Measurements from ENCODE around the gene USP31.
A peak's percentile ranks its signal among the peaks of the same experiment; 100 is the strongest.

USP31 gene, protein sequence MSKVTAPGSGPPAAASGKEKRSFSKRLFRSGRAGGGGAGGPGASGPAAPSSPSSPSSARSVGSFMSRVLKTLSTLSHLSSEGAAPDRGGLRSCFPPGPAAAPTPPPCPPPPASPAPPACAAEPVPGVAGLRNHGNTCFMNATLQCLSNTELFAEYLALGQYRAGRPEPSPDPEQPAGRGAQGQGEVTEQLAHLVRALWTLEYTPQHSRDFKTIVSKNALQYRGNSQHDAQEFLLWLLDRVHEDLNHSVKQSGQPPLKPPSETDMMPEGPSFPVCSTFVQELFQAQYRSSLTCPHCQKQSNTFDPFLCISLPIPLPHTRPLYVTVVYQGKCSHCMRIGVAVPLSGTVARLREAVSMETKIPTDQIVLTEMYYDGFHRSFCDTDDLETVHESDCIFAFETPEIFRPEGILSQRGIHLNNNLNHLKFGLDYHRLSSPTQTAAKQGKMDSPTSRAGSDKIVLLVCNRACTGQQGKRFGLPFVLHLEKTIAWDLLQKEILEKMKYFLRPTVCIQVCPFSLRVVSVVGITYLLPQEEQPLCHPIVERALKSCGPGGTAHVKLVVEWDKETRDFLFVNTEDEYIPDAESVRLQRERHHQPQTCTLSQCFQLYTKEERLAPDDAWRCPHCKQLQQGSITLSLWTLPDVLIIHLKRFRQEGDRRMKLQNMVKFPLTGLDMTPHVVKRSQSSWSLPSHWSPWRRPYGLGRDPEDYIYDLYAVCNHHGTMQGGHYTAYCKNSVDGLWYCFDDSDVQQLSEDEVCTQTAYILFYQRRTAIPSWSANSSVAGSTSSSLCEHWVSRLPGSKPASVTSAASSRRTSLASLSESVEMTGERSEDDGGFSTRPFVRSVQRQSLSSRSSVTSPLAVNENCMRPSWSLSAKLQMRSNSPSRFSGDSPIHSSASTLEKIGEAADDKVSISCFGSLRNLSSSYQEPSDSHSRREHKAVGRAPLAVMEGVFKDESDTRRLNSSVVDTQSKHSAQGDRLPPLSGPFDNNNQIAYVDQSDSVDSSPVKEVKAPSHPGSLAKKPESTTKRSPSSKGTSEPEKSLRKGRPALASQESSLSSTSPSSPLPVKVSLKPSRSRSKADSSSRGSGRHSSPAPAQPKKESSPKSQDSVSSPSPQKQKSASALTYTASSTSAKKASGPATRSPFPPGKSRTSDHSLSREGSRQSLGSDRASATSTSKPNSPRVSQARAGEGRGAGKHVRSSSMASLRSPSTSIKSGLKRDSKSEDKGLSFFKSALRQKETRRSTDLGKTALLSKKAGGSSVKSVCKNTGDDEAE (N-terminal part only)

DNA sequence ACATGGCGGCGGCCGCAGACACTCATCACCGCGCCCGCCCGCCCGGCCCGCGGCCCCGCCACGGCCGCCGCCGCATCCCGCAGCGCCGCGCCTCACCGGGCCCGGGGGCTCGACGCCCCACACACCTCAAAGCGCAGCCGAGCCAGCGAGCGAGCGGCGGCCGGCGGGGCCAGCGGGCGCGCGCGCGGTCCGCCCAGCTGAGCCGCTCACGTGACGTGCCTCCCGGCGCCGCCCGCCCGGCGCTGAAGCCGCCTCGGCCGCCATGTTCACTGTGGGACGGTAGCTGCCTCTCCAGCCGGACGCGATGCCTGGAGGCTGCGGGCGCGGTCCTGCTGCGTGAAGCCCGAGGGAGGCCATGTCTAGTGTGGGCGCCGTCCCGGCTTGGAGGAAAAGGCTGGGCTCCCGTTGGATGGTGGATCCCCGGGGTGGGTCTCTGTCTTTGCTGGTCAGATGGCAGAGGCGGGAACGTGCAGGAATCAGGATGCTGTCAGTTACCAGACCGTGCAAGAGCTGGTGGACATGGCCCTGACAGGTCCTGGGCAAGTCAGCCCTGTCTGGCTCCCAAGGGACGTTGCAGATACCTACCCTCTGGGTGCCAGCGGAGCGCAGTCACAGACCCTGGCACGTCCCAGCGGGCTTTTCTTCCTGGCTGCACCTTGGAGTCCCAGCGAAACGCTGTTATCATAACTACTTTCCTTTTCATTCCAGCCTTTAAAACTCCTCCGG lies at the start of gene USP31:
USP31 (minus strand) TSS at position 186 of the 726 bp plus-strand sequence; CDS start at position 4, 182 bp downstream.
- peak within 1 kb of the TSS; percentile 72 for H3K4me3 ChIP-seq (ENCODE audit: low read length)

DNA sequence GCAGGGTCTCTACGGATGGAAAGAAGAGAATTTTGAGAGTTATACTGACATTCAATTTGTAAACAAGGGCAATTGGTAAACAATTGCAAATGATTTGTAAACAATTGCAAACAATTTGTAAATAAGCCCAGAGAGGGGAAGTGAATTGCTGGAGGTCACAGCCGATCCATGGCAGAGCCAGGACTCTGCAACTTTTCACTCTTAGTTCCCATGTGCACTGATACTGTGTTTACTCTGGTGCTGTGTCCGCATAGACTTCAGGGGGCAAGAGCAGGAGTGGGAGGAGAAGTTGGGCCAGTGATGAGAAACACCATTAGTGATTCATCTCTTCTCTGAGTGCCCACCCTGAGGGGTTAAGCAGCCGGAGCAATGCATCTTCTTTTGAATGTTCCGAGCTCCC lies 47.3 kb upstream of the USP31 start:
- no peak overlapping the region for H3K4me3 ChIP-seq (ENCODE audit: low read length)
- no peak for TF ChIP-seq ZNF274 (IDR thresholded peaks at IDR 0.05; ENCODE audit: low read depth, low read length)

More for the DNA sequence above, at the start of gene USP31:
- no peak for TF ChIP-seq ZNF274 (IDR thresholded peaks at IDR 0.05; ENCODE audit: low read depth, low read length)

DNA sequence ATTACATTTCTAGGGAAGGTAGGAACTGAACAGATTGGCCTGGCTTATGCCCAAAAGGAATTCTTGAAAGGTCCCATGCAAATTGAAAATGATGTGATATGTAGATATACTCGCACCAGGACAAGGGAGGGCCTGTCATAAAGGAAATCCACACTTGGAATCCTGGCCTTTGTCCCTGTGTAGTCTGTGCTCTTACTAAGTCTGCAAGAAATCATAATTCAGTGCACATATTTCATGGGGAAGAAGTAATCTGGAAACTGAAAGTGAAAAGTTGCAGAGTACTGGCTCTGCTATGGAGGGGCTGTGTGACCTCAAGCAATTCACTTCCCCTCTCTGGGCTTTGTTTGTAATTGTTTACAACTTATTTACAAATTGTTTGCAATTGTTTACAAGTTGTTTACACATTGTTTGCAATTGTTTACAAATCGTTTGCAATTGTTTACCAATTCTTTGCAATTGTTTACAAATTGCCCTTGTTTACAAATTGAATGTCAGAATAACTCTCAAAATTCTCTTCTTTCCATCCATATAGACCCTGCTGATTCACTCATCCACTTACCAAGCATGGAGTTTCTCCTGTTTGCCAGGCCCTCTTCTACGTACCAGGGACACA lies 46.2 kb upstream of the USP31 start:
- no peak overlapping the region for H3K4me3 ChIP-seq (ENCODE audit: low read length)
- no peak for TF ChIP-seq ZNF274 (IDR thresholded peaks at IDR 0.05; ENCODE audit: low read depth, low read length)

DNA sequence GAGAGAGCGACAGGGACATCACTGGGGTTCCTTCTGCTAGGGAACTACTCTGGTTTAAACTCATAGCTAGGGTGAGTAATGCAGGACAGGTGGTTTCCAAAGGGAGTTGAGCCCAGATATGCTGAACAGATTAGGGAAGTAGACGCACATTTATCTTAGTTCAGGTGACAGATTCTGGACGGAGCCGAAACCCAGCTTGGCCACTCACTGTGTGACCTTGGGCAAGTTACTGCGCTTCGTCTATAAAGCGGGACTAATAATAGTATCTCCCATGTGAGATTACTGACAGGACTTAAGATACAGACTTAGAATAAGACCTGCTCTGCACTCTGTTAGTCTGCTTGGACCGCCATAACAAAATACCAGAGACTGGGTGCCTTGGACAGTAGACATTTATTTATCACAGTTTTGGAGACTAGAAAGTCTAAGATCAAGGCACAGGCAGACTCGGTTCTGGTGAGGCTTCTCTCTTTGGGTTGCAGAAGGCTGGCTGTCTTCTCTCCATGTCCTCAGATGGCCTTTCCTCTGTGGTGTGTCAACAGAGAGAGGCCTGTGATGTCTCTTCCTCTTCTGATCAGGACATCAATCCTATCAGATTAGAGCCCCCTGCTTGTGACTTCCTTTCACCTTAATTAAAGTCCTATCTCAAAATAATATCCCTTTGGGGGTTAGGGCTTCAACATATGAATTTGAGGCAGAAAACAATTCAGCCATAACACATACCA lies 45.4 kb upstream of the USP31 start:
- no peak overlapping the region for H3K4me3 ChIP-seq (ENCODE audit: low read length)
- TF ChIP-seq ZNF274 (IDR thresholded peaks at IDR 0.05; ENCODE audit: low read depth, low read length) = no peak

DNA sequence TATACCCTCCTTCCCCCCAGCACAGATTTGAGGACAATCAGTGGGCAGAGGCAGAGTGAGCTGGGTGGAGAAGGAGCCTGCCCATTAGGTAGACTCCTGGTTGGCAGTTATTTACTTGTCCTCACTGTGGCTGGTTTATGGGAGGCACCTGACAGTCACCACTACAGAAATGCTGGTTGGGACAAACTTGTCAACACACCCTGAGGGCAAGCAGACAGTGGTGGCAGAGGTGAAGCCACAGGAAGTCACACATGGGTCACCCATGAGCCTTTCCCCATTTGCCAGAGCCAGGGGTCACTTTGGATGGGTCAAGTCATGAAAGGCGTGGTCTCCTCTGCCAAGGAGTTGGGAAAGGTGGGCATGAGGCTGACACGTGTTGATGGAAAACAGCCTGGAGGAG lies 39.7 kb upstream of the USP31 start:
- H3K4me3 ChIP-seq (ENCODE audit: low read length) = no peak overlapping the region

DNA sequence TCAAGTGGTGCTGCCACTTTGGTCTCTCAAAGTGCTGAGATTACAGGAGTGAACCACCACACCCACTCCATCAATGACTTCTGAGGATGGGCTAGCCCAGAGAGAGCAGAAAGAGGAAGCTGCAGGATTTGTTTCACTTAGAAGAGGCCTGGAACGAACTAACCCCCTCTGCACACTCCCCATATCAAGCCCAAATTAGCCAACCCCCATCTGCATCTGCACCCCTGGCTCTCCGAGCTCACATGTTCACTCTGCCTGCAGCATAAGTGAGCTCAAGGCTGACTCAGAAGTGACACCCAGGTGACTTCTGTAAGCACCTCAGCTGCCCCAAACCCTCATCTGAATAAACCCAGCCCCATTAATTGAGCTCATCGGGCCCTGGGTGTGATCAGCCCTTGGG lies 38.1 kb upstream of the USP31 start:
- TF ChIP-seq ZNF274 (IDR thresholded peaks at IDR 0.05; ENCODE audit: low read depth, low read length) = no peak
- H3K4me3 ChIP-seq (ENCODE audit: low read length) = no peak overlapping the region

More for the DNA sequence above, 39.7 kb upstream of the USP31 start:
- no peak for TF ChIP-seq ZNF274 (IDR thresholded peaks at IDR 0.05; ENCODE audit: low read depth, low read length)

DNA sequence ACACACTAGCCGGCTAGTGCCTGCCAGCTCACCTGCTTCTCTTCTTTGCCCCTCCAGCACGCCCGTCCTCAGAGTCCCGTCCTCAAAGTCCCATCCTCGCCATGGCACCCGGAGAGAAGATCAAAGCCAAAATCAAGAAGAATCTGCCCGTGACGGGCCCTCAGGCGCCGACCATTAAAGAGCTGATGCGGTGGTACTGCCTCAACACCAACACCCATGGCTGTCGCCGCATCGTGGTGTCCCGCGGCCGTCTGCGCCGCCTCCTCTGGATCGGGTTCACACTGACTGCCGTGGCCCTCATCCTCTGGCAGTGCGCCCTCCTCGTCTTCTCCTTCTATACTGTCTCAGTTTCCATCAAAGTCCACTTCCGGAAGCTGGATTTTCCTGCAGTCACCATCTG lies 36.9 kb upstream of the USP31 start:
- no peak overlapping the region for H3K4me3 ChIP-seq (ENCODE audit: low read length)
- no peak for TF ChIP-seq ZNF274 (IDR thresholded peaks at IDR 0.05; ENCODE audit: low read depth, low read length)

DNA sequence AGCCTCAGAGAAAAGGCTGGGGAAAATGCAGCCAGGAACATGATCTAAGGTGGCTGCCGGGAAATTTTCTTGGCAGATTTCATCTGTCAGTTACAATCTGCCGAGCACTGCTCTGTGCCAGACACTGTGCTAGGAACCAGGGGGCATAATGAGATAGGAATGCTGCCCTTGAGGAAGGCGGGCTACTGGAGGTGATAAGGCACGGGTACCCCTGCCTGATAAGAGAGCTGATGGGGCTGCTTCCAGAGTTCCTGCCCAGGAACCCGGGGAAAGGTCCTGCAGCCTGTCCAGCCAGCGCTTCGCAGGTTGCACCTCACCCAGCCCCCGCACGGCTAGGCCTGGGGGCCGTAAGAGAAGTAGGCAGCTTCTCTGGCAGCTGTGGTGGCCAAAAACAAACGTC lies 36.4 kb upstream of the USP31 start:
- H3K4me3 ChIP-seq (ENCODE audit: low read length) = no peak overlapping the region
- TF ChIP-seq ZNF274 (IDR thresholded peaks at IDR 0.05; ENCODE audit: low read depth, low read length) = no peak

DNA sequence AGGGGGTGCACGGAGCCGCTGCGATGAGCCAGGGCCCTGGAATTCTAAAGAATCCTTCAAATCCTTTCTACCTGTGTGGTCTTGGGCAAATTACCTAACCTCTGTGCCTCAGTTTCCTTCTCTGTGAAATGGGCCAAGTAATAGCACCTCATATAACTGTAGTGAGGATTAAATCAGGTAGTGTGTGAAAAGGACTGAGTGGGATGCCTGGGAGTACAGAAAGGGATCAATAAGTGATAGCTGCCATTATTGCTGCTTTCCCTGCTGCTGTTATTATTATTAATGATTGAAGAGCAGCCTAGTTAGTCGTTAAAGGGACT lies 34.3 kb upstream of the USP31 start:
- no peak overlapping the region for H3K4me3 ChIP-seq (ENCODE audit: low read length)

DNA sequence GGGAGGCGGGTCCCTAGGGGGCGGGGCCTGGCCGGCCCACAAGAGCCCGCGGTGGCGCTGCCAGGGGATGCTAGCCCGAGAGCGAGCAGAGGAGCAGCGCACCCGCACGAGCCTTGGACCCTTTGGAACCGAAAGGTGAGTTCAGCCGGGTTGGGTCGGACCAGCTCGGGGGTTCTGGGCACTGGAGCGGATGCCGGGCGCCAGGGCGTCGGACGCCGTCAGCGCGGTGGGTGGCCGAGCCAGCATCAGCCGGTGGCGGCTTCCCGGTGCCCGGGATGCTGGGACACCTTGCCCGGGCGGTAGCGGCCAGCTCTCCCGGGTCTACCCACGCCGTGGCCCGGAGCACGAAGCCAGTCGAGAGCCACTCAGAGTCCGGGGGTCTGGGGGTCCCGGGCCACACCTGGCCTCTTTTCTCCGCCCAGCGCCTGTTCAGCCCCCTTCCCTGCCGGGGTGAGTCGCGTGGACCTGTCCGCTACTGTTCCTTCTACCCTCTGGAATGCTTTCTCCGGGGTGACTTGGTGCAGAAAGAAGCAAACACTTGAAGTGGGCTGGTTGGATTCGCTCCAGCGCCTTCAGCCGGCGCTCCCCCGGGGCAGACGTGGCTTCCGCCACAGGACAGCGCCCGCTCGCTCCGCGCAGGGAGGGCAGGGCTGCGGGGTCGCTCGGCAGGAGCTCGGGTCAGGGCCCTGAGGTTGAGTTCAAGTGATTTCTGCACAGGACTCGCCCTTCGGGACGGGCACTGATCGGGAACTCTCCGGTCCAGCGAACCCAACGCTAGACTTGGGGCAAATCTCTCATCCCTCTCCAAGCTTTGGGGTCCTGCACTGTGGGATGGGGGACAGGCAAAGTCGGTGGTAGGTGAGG lies 33.7 kb upstream of the USP31 start, which contains the start of gene SCNN1G:
SCNN1G (plus strand) TSS at position 67 of the 864 bp plus-strand sequence. CDS start 3,527 bp downstream, outside the sequence.
- peak within 1 kb of the TSS; percentile 27; the same call in 1 of the 2 replicates for H3K4me3 ChIP-seq (ENCODE audit: low read length)
- TF ChIP-seq ZNF274 (IDR thresholded peaks at IDR 0.05; ENCODE audit: low read depth, low read length) = no peak

More for the DNA sequence above, 34.3 kb upstream of the USP31 start:
- TF ChIP-seq ZNF274 (IDR thresholded peaks at IDR 0.05; ENCODE audit: low read depth, low read length) = no peak

DNA sequence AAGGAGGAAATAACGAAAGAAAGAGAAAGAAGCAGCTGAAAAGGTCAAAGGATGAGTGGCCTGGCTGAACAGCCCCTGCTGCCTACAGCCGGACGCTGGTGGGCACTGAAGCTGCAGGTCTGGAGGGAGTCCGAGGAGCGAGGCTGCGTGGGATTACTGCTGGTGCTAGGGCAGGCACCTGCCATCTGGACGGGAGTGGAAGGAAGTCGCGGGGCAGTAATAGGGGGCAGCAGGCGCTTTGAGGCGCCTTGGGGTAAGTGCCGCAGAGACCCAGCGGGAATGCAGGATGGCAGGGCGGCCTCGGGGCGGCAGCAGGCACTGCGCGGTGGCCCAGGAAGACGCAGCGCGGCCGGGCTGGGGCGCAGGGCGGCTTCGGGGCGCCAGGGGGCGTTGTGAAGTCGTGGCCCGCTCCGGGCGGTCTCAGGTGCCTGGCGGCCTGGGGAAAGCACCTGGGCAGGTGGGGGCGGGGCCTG lies 33.0 kb upstream of the USP31 start:
- no peak for TF ChIP-seq ZNF274 (IDR thresholded peaks at IDR 0.05; ENCODE audit: low read depth, low read length)
- no peak overlapping the region; the same call in 1 of the 2 replicates for H3K4me3 ChIP-seq (ENCODE audit: low read length)

All from GM08714 (cell line).